ENCODE data around the gene CRYAB.
"Not testable (repeated sequence)": the region's sequence is repeated elsewhere in the genome, so short reads cannot be mapped to it uniquely, and the experiment has no call there.

The CRYAB gene

DNA sequence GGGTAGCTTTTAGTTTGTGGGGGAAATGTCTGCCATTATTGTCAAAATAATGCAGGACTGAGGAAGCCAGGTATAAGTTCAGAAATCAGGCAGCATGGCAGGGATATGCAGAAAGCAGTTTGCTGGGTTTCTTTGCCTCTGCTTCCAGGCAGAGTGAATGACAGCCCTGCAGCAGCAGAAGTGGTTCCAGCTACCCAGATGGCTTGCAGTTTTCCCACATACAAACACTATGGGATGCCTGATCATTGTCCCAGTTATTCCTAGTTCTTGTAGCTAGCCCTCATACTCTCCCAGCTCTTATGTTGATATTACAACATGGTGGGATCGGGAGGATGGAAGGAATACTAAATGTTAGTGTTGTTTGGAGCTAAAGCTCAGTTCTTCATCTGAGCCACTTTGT lies 22.7 kb upstream of the CRYAB start:
- no peaks in the 10 kb centered on the region for H3K27me3 ChIP-seq (ENCODE audit: control insufficient read depth in 1 of 2, insufficient read depth in 1 of 2, low read length in 2 of 2)
- H3K4ac ChIP-seq (ENCODE audit: low read depth in 1 of 2, low read length in 2 of 2) = peak overlapping the region in 1 of 2 experiments; percentile 86
- no peak overlapping the region for H2BK15ac ChIP-seq (ENCODE audit: low read depth, poor library complexity, severe bottlenecking)
- no peak overlapping the region for H2AFZ ChIP-seq (ENCODE audit: low read depth, low read length)
- peak overlapping the region in 1 of 2 experiments; percentile 46 for H2BK12ac ChIP-seq (ENCODE audit: low read length in 2 of 2)
- H2BK5ac ChIP-seq (ENCODE audit: low read depth, low read length, poor library complexity, severe bottlenecking) = no peak overlapping the region
- H4K91ac ChIP-seq (ENCODE audit: low read length) = no peak overlapping the region
- H3K79me1 ChIP-seq (replicated peaks; ENCODE audit: low read length, poor library complexity, severe bottlenecking) = peaks cover 1% of the 10 kb centered on the region
- H3K27ac ChIP-seq (ENCODE audit: low read length, poor library complexity, severe bottlenecking) = peak overlapping the region; percentile 36
- peak overlapping the region; percentile 72 for H2AK5ac ChIP-seq (ENCODE audit: low read length, severe bottlenecking)
- H3K4me2 ChIP-seq (ENCODE audit: low read length, poor library complexity, severe bottlenecking) = no peak overlapping the region
- no peak overlapping the region for H3K4me3 ChIP-seq (ENCODE audit: insufficient read depth in 1 of 2, low read depth in 1 of 2, low read length in 2 of 2)
- H3K14ac ChIP-seq (ENCODE audit: low read length in 2 of 2) = no peak overlapping the region
- H3K9ac ChIP-seq (ENCODE audit: low read length) = peak overlapping the region; percentile 77
- H3K4me1 ChIP-seq (ENCODE audit: control insufficient read depth, insufficient read depth, low read depth, low read length) = peaks cover 22% of the 10 kb centered on the region
- H4K8ac ChIP-seq (ENCODE audit: low read length) = peak overlapping the region; percentile 36
- no peak overlapping the region for H3K18ac ChIP-seq (ENCODE audit: low read depth in 1 of 2, low read length in 2 of 2)
- no peaks in the 10 kb centered on the region for H3K36me3 ChIP-seq (ENCODE audit: control insufficient read depth in 1 of 2, insufficient read depth in 2 of 2, low read depth in 1 of 2, low read length in 2 of 2)
- no peaks in the 10 kb centered on the region for H3K9me3 ChIP-seq (ENCODE audit: control insufficient read depth, low read length)
- H2BK120ac ChIP-seq (ENCODE audit: low read depth, low read length) = no peak overlapping the region
- WGBS = 100% methylated on average over 1 of the region's 1 CpG
- H3K23ac ChIP-seq (ENCODE audit: low read length in 2 of 2) = no peak overlapping the region
- DNase-seq = no peak

DNA sequence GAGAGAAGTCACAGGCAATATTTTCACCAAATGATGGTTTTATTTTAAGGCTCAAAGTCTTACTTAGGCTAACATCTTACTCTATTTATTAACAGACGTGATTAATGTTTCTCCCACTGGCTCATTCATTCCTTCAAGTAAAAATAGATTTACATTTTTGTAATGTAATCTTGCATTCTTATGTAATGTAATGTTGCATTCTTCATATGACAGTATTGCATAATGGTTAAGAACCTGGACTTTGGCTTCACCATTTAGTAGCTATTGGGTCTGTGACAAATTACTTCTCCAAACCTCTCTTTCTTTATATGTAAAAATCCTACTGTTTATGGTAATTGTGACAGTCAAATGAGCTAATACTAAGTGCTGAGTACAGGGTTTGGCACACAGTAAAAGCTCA lies 22.3 kb upstream of the CRYAB start:
- no peak overlapping the region for H3K4ac ChIP-seq (ENCODE audit: low read depth in 1 of 2, low read length in 2 of 2)
- no peak overlapping the region for H3K23ac ChIP-seq (ENCODE audit: low read length in 2 of 2)
- no peak overlapping the region for H2BK12ac ChIP-seq (ENCODE audit: low read length in 2 of 2)
- H2BK5ac ChIP-seq (ENCODE audit: low read depth, low read length, poor library complexity, severe bottlenecking) = no peak overlapping the region
- H3K18ac ChIP-seq (ENCODE audit: low read depth in 1 of 2, low read length in 2 of 2) = no peak overlapping the region
- no peak overlapping the region for H3K9ac ChIP-seq (ENCODE audit: low read length)
- H3K27ac ChIP-seq (ENCODE audit: low read length, poor library complexity, severe bottlenecking) = no peak overlapping the region
- no CpG with 5 or more reads among the region's 1 CpG for WGBS
- H3K4me3 ChIP-seq (ENCODE audit: insufficient read depth in 1 of 2, low read depth in 1 of 2, low read length in 2 of 2) = no peak overlapping the region
- H2AFZ ChIP-seq (ENCODE audit: low read depth, low read length) = no peak overlapping the region
- no peak overlapping the region for H2BK120ac ChIP-seq (ENCODE audit: low read depth, low read length)
- H3K27me3 ChIP-seq (ENCODE audit: control insufficient read depth in 1 of 2, insufficient read depth in 1 of 2, low read length in 2 of 2) = no peaks in the 10 kb centered on the region
- H3K4me1 ChIP-seq (ENCODE audit: control insufficient read depth, insufficient read depth, low read depth, low read length) = peaks cover 22% of the 10 kb centered on the region
- no peak for DNase-seq
- H3K9me3 ChIP-seq (ENCODE audit: control insufficient read depth, low read length) = no peaks in the 10 kb centered on the region
- no peak overlapping the region for H3K4me2 ChIP-seq (ENCODE audit: low read length, poor library complexity, severe bottlenecking)
- H2BK15ac ChIP-seq (ENCODE audit: low read depth, poor library complexity, severe bottlenecking) = no peak overlapping the region
- peaks cover 1% of the 10 kb centered on the region for H3K79me1 ChIP-seq (replicated peaks; ENCODE audit: low read length, poor library complexity, severe bottlenecking)
- H4K91ac ChIP-seq (ENCODE audit: low read length) = no peak overlapping the region
- H2AK5ac ChIP-seq (ENCODE audit: low read length, severe bottlenecking) = no peak overlapping the region
- H4K8ac ChIP-seq (ENCODE audit: low read length) = no peak overlapping the region
- no peaks in the 10 kb centered on the region for H3K36me3 ChIP-seq (ENCODE audit: control insufficient read depth in 1 of 2, insufficient read depth in 2 of 2, low read depth in 1 of 2, low read length in 2 of 2)
- H3K14ac ChIP-seq (ENCODE audit: low read length in 2 of 2) = no peak overlapping the region

DNA sequence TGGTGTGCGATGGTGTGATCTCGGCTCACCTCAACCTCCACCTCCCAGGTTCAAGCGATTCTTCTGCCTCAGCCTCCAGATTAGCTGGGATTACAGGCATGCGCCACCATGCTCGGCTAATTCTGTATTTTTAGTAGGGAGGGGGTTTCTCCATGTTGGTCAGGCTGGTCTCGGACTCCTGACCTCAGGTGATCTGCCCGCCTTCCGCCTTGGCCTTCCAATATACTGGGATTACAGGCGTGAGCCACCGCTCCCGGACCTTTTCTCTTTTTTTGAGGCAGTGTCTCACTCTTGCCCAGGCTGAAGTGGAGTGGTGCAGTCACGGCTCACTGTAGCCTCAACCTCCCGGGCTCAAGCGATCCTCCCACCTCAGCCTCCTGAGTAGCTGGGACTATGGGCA lies 21.6 kb upstream of the CRYAB start:
- not testable (repeated sequence) for H3K9me3 ChIP-seq (ENCODE audit: control insufficient read depth, low read length); H3K27me3 ChIP-seq (ENCODE audit: control insufficient read depth in 1 of 2, insufficient read depth in 1 of 2, low read length in 2 of 2); H2BK12ac ChIP-seq (ENCODE audit: low read length in 2 of 2); H2BK120ac ChIP-seq (ENCODE audit: low read depth, low read length); H2BK5ac ChIP-seq (ENCODE audit: low read depth, low read length, poor library complexity, severe bottlenecking); H4K8ac ChIP-seq (ENCODE audit: low read length); H3K4me3 ChIP-seq (ENCODE audit: insufficient read depth in 1 of 2, low read depth in 1 of 2, low read length in 2 of 2); H2AFZ ChIP-seq (ENCODE audit: low read depth, low read length); H3K79me1 ChIP-seq (replicated peaks; ENCODE audit: low read length, poor library complexity, severe bottlenecking); H3K23ac ChIP-seq (ENCODE audit: low read length in 2 of 2); H3K36me3 ChIP-seq (ENCODE audit: control insufficient read depth in 1 of 2, insufficient read depth in 2 of 2, low read depth in 1 of 2, low read length in 2 of 2); H3K14ac ChIP-seq (ENCODE audit: low read length in 2 of 2); DNase-seq; H2AK5ac ChIP-seq (ENCODE audit: low read length, severe bottlenecking); H2BK15ac ChIP-seq (ENCODE audit: low read depth, poor library complexity, severe bottlenecking); H3K27ac ChIP-seq (ENCODE audit: low read length, poor library complexity, severe bottlenecking); H3K4me2 ChIP-seq (ENCODE audit: low read length, poor library complexity, severe bottlenecking); H3K4ac ChIP-seq (ENCODE audit: low read depth in 1 of 2, low read length in 2 of 2); H4K91ac ChIP-seq (ENCODE audit: low read length); H3K9ac ChIP-seq (ENCODE audit: low read length)
- Histone ChIP-seq H3K4me1 (ENCODE audit: control insufficient read depth, insufficient read depth, low read depth, low read length) (peaks cover 18% of the 10 kb centered on the region), H3K18ac (ENCODE audit: low read depth in 1 of 2, low read length in 2 of 2) (peak overlapping the region in 1 of 2 experiments; percentile 12)
- 96% methylated on average over 11 of the region's 14 CpGs for whole genome bisulfite sequencing

DNA sequence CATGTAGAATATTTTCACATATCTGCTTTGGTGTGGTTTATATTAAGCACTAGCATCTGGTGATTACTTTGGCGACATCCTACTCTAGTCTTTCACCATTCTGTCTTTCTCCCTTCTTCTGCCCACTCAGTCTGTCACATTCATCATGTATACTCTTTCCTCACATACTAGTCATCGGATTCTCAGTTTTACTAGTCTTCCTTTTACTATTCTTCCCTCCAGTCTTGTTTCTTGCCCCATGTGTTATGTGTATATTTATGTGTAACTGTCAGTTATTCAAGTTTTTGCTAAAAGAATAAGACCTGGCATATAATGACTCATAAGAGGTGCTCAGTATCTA lies 21.0 kb upstream of the CRYAB start:
- peak; percentile 29 for DNase-seq
- H3K27ac ChIP-seq (ENCODE audit: low read length, poor library complexity, severe bottlenecking) = no peak overlapping the region
- peaks cover 12% of the 10 kb centered on the region for H3K4me1 ChIP-seq (ENCODE audit: control insufficient read depth, insufficient read depth, low read depth, low read length)
- no peak overlapping the region for H3K4me2 ChIP-seq (ENCODE audit: low read length, poor library complexity, severe bottlenecking)
- H4K91ac ChIP-seq (ENCODE audit: low read length) = no peak overlapping the region
- H3K14ac ChIP-seq (ENCODE audit: low read length in 2 of 2) = no peak overlapping the region
- H3K27me3 ChIP-seq (ENCODE audit: control insufficient read depth in 1 of 2, insufficient read depth in 1 of 2, low read length in 2 of 2) = no peaks in the 10 kb centered on the region
- no peak overlapping the region for H3K4me3 ChIP-seq (ENCODE audit: insufficient read depth in 1 of 2, low read depth in 1 of 2, low read length in 2 of 2)
- peak overlapping the region; percentile 11 for H3K9ac ChIP-seq (ENCODE audit: low read length)
- WGBS = 57% methylated on average over 1 of the region's 2 CpGs
- H3K79me1 ChIP-seq (replicated peaks; ENCODE audit: low read length, poor library complexity, severe bottlenecking) = peaks cover 1% of the 10 kb centered on the region
- H2BK15ac ChIP-seq (ENCODE audit: low read depth, poor library complexity, severe bottlenecking) = no peak overlapping the region
- H2BK12ac ChIP-seq (ENCODE audit: low read length in 2 of 2) = no peak overlapping the region
- no peaks in the 10 kb centered on the region for H3K9me3 ChIP-seq (ENCODE audit: control insufficient read depth, low read length)
- H2BK120ac ChIP-seq (ENCODE audit: low read depth, low read length) = no peak overlapping the region
- no peaks in the 10 kb centered on the region for H3K36me3 ChIP-seq (ENCODE audit: control insufficient read depth in 1 of 2, insufficient read depth in 2 of 2, low read depth in 1 of 2, low read length in 2 of 2)
- no peak overlapping the region for H2AK5ac ChIP-seq (ENCODE audit: low read length, severe bottlenecking)
- no peak overlapping the region for H2AFZ ChIP-seq (ENCODE audit: low read depth, low read length)
- H3K18ac ChIP-seq (ENCODE audit: low read depth in 1 of 2, low read length in 2 of 2) = no peak overlapping the region
- H4K8ac ChIP-seq (ENCODE audit: low read length) = no peak overlapping the region
- no peak overlapping the region for H2BK5ac ChIP-seq (ENCODE audit: low read depth, low read length, poor library complexity, severe bottlenecking)
- no peak overlapping the region for H3K23ac ChIP-seq (ENCODE audit: low read length in 2 of 2)
- H3K4ac ChIP-seq (ENCODE audit: low read depth in 1 of 2, low read length in 2 of 2) = no peak overlapping the region

All from mesenchymal stem cell (in vitro differentiated cells and primary cell).